SJSA1 (cell line): ENCODE measurements around the gene AEBP1. TPM values are rescaled to one million over a fixed set of nuclear protein-coding genes. Genes with fewer than 3 reads are reported as not detected.

Source experiments
- DNase-seq, 2 experiments: peaks; one replicate each; pipeline ENCODE4 v3.0.0-alpha.2; 2015 to 2020; ENCODE audit warnings: low spot score in 2 of 2, low read depth in 1 of 2
- H3K27ac ChIP-seq: fragments of 250-450 bp; sonication (Bioruptor Pico); 2 replicates; pipeline ENCODE4 v1.5.1; 2020; ENCODE audit warnings: mild to moderate bottlenecking, moderate library complexity
- H3K27me3 ChIP-seq: fragments of 250-450 bp; sonication (Bioruptor Pico); replicated peaks from 2 replicates; pipeline ENCODE4 v1.5.1; 2020; ENCODE audit warnings: mild to moderate bottlenecking, moderate library complexity
- H3K36me3 ChIP-seq: fragments of 250-450 bp; sonication (Bioruptor Pico); 2 replicates; pipeline ENCODE4 v1.5.1; 2020; ENCODE audit warnings: mild to moderate bottlenecking
- H3K4me1 ChIP-seq: fragments of 250-450 bp; sonication (Bioruptor Pico); replicated peaks from 2 replicates; pipeline ENCODE4 v1.6.1; 2021; ENCODE audit warnings: mild to moderate bottlenecking
- H3K4me3 ChIP-seq: fragments of 250-450 bp; sonication (Bioruptor Pico); 2 replicates; pipeline ENCODE4 v1.5.1; 2020; ENCODE audit warnings: mild to moderate bottlenecking
- H3K9me3 ChIP-seq: fragments of 250-450 bp; sonication (Bioruptor Pico); replicated peaks from 2 replicates; pipeline ENCODE4 v1.5.1; 2020; ENCODE audit warnings: mild to moderate bottlenecking
- total RNA-seq: library from RNA; depleted of rRNA; stranded (reverse); fragments of >200 nt; shearing (Covaris generic); gene quantifications from 2 replicates; pipeline ENCODE4 v1.2.3, GENCODE V29; 2014

AEBP1 gene
- total RNA-seq, 1 experiment from 2014 or later: not detected

- Histone ChIP-seq H3K27ac (no peak overlapping the region; the same call in 1 of the 2 replicates), H3K27me3 (no peaks in the 10 kb centered on the region), H3K4me1 (peaks cover 63% of the 10 kb centered on the region), H3K36me3 (no peaks in the 10 kb centered on the region; the same call in 1 of the 2 replicates), H3K9me3 (no peaks in the 10 kb centered on the region), H3K4me3 (no peak overlapping the region)
- DNase-seq: no peak
These were observed 17.5 kb upstream of the AEBP1 start for GRCh38 chr7:44086627-44087026.

DNA sequence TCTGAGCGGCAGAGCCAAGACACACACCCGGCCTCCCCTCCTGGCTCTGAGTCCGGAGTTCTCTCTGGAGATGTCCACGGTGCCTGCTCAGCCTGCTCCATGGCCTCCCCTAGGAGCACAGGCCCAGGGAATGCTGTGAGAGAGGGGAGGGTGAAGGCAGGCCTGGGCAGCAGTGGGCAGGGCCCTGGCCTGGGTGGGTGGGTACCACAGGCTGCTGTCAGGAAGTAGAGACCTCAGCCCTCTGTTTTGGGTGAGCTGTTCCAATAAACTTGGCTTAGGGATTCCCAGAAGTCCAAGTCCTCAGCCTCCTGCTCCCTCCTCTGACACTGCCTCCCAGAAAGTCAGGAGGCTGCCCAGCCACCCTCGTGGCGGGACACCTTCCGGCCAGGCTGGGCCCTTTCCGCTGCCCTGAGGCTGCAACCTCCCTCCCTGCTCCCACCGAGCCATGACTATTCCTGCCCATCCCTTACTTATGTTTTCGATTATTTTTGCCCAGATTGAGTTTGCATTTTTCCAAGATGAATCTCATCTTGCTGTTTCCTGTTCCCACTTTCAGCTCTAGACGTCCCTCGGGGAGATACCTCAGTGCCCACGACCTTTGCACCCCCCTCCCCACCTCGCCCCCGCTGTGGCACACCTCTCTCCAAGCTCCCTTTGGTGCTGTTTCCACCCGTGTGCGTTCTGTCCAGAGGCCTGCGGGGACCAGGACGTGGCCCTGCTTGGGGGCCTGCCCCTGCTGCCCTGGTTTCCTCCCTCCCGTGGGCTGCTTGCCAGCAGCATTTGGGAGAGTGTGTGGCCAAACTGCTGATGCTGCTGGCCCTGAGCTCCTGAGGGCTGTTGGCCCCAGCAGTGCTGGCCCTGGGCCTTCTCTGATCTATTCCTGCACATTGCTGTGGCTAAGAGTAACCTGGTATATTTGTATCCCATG lies 16.0 kb upstream of the AEBP1 start:
- Histone ChIP-seq H3K4me3 (no peak overlapping the region), H3K4me1 (peaks cover 55% of the 10 kb centered on the region)
- DNase-seq: peak; percentile 68 to 76

DNA sequence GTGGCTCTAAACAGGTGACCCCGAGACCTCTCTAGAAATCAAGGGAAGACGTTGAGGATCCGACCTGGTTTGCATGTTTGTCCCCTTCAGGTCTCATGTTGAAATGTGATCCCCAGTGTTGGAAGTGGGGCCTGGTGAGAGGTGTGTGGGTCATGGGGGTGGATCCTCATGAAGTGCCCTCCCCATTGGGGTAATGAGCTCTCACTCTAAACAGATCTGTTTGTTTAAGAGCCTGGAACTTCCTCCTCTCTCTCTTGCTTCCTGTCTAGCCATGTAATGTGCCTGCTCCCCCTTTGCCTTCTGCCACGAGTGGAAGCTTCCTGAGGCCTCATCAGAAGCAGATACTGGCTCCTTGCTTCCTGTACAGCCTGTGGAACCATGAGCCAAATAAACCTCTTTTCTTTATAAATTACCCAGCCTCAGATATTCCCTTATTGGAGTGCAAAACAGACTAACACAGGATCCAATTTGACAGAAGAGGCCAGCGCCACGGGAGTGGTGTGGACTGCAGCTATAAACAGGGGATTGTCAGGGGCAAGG lies 11.0 kb upstream of the AEBP1 start:
- Histone ChIP-seq H3K4me3 (no peak overlapping the region), H3K27ac (no peak overlapping the region), H3K27me3 (no peaks in the 10 kb centered on the region), H3K4me1 (peaks cover 18% of the 10 kb centered on the region), H3K9me3 (no peaks in the 10 kb centered on the region), H3K36me3 (no peaks in the 10 kb centered on the region)
- DNase-seq: no peak

More for the DNA sequence above, 16.0 kb upstream of the AEBP1 start:
- H3K9me3 ChIP-seq: no peaks in the 10 kb centered on the region
- H3K27me3 ChIP-seq: no peaks in the 10 kb centered on the region
- no peaks in the 10 kb centered on the region for H3K36me3 ChIP-seq
- peak overlapping the region; percentile 65 for H3K27ac ChIP-seq

- Histone ChIP-seq H3K4me1 (peaks cover 6% of the 10 kb centered on the region), H3K36me3 (no peaks in the 10 kb centered on the region)
- DNase-seq: no peak
These were observed 9.8 kb upstream of the AEBP1 start for GRCh38 chr7:44094365-44094764.

GRCh38 chr7:44094883-44095592 lies 9.1 kb upstream of the AEBP1 start:
- Histone ChIP-seq H3K4me3 (no peak overlapping the region), H3K9me3 (no peaks in the 10 kb centered on the region), H3K27ac (no peak overlapping the region), H3K27me3 (no peaks in the 10 kb centered on the region), H3K4me1 (peaks cover under 1% of the 10 kb centered on the region), H3K36me3 (no peaks in the 10 kb centered on the region)
- DNase-seq: no peak

More at GRCh38 chr7:44094365-44094764, 9.8 kb upstream of the AEBP1 start:
- Histone ChIP-seq H3K4me3 (no peak overlapping the region), H3K9me3 (no peaks in the 10 kb centered on the region), H3K27ac (no peak overlapping the region), H3K27me3 (no peaks in the 10 kb centered on the region)

DNA sequence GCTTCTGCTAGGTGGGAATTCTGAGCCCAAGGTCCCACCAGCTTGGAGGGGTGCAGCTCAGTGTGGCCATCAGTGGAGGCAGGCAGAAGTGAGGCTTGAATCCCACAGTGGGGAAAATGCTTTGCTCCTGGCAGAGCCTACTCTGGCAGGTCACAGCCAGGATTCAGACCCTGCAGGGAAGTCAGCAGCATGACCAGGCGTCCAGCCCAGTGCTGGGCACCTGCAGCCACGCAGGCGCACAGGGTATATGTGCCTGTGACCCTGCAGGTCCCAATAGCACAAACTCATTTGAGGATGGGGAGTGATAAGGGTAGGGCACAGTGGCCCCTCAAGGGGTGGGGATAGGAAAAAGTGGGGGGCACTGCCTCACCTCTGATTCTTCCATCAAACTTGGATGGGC lies 8.4 kb upstream of the AEBP1 start:
- Histone ChIP-seq H3K4me1 (peaks cover 8% of the 10 kb centered on the region), H3K27ac (no peak overlapping the region), H3K9me3 (no peaks in the 10 kb centered on the region), H3K4me3 (no peak overlapping the region), H3K36me3 (no peaks in the 10 kb centered on the region), H3K27me3 (no peaks in the 10 kb centered on the region)
- no peak for DNase-seq

- H3K36me3 ChIP-seq: no peaks in the 10 kb centered on the region
- H3K27ac ChIP-seq: no peak overlapping the region
- peaks cover 9% of the 10 kb centered on the region for H3K4me1 ChIP-seq
- no peak overlapping the region for H3K4me3 ChIP-seq
- no peaks in the 10 kb centered on the region for H3K9me3 ChIP-seq
- no peak for DNase-seq
- H3K27me3 ChIP-seq: no peaks in the 10 kb centered on the region
These were observed 7.7 kb upstream of the AEBP1 start for GRCh38 chr7:44096326-44096881.

DNA sequence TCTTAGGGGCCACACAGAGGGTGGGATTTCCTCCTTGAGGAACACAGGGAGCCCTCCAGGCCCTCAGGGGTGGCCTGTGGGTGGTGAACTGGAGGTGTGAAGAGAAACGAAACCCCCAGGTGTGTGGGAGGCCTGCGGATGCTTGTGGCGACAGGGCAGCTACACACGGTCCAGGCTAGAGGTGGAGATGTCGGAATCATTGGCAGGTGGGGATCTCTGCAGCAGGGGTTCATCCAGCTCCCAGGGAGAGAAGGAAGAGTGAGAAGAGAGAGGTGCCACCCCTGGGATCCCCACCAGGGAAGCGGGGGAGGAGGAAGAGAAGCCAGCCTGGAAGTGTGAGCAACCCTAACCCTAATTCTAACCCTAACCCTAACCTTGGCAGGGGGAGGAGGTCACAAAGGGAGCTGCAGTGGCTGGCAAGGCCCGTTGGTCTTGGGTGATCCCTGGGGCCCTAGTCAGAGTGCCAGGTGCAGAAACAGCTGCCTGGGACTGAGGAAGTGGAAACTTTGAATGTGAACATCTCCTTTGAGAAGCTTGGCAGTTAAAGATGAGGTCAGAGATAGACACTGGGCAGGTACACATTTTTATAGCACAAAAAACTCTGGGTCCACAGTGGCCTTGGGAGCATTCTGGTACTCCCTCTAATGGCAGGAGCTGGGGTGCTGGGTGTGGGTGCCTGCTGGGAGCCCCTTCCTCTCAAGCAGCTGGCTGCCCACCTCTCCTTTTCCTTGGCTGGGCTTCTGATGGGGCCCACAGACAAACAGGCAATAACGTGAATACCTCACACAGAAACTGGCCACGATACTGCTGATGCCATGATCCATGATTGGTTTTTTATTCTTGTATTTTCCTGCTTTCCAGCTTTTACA lies 6.8 kb upstream of the AEBP1 start:
- H3K36me3 ChIP-seq: no peaks in the 10 kb centered on the region
- H3K9me3 ChIP-seq: no peaks in the 10 kb centered on the region
- no peak overlapping the region for H3K4me3 ChIP-seq
- no peak overlapping the region for H3K27ac ChIP-seq
- peaks cover 9% of the 10 kb centered on the region for H3K4me1 ChIP-seq
- no peaks in the 10 kb centered on the region for H3K27me3 ChIP-seq
- no peak for DNase-seq

- no peak overlapping the region for H3K4me3 ChIP-seq
- DNase-seq: no peak
- H3K4me1 ChIP-seq: peaks cover 9% of the 10 kb centered on the region
- no peaks in the 10 kb centered on the region for H3K9me3 ChIP-seq
- H3K27ac ChIP-seq: no peak overlapping the region
- H3K36me3 ChIP-seq: no peaks in the 10 kb centered on the region
- no peaks in the 10 kb centered on the region for H3K27me3 ChIP-seq
These were observed 5.8 kb upstream of the AEBP1 start for GRCh38 chr7:44098092-44099068.

DNA sequence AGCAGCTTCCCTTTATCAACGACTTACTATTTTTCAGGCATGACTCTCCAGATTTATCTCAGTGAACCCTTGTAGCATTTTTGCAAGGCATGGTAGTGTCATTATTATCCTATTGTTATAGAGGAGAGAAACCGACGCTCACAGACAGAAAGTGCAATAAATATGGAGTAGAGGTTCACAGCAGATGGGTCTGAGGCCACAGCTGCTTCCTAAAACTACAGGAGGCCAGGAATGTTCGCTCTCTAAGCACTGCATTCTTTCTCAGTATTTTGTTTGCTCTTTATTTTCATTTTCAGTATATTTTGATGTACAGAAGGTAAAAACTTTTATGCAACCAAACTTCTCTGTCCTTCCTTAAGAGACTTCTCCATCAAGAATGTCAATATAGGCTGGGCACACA lies 4.5 kb upstream of the AEBP1 start:
- Histone ChIP-seq H3K4me3 (no peak overlapping the region), H3K36me3 (no peaks in the 10 kb centered on the region), H3K27me3 (no peaks in the 10 kb centered on the region), H3K4me1 (peaks cover 9% of the 10 kb centered on the region), H3K9me3 (no peaks in the 10 kb centered on the region), H3K27ac (no peak overlapping the region)
- DNase-seq: no peak

- Histone ChIP-seq H3K9me3 (no peaks in the 10 kb centered on the region), H3K4me1 (peaks cover 18% of the 10 kb centered on the region), H3K27me3 (no peaks in the 10 kb centered on the region), H3K36me3 (no peaks in the 10 kb centered on the region), H3K4me3 (no peak overlapping the region), H3K27ac (0 out of 2 replicates have a peak overlapping the region, but pooled peaks have one; percentile 28)
- DNase-seq: no peak
These were observed 3.5 kb upstream of the AEBP1 start for GRCh38 chr7:44100458-44101302.
